IMR-90 (cell line): ENCODE measurements around the gene NAMPT. TPM values are rescaled to one million over a fixed set of nuclear protein-coding genes. Genes with fewer than 3 reads are reported as not detected.

ENCODE experiments used
- ATAC-seq: fragments of 200-7000 bp; cut with Tn5 transposase; 2 replicates; pipeline ENCODE4 v1.9.1; 2020; ENCODE audit warnings: low read depth, mild to moderate bottlenecking, moderate library complexity
- BruUV-seq: library from RNA; stranded (reverse); fragments of 400-500 nt; replicated peaks from 2 replicates; lab custom pipeline; 2021; lab: Mats Ljungman, UMichigan
- CTCF ChIA-PET: fragments of 300-600 bp; formaldehyde crosslinking; extraction: SDS; loops from one replicate; lab custom pipeline; 2021; ENCODE audit warnings: antibody characterized with exemption; lab: Yijun Ruan, JAX
- POLR2A ChIA-PET: fragments of 300-600 bp; sonication (Branson Sonifier 250); formaldehyde crosslinking; loops from one replicate; lab custom pipeline; 2022; ENCODE audit warnings: antibody characterized with exemption; ENCODE audit not compliant: unreplicated experiment; lab: Charles Lee
- DNase-seq: peaks from one replicate; pipeline ENCODE4 v3.0.0; 2013
- H2AFZ ChIP-seq: replicated peaks from 2 replicates; pipeline ENCODE3; 2013; ENCODE audit warnings: low read length, mild to moderate bottlenecking; ENCODE audit not compliant: poor library complexity
- H2AK5ac ChIP-seq: 2 replicates; pipeline ENCODE4 v1.6.1; 2013; ENCODE audit warnings: low read depth, low read length, inconsistent platforms
- H2AK9ac ChIP-seq: replicated peaks from 2 replicates; pipeline ENCODE3; 2013; ENCODE audit warnings: mild to moderate bottlenecking, low read depth, low read length, moderate library complexity; ENCODE audit not compliant: poor library complexity
- H2BK120ac ChIP-seq: 2 replicates; pipeline ENCODE4 v1.6.1; 2013; ENCODE audit warnings: low read depth, low read length, inconsistent platforms
- H2BK15ac ChIP-seq: 3 replicates; pipeline ENCODE4 v1.6.1; 2013; ENCODE audit warnings: low read depth, low read length, inconsistent platforms
- H2BK20ac ChIP-seq: 2 replicates; pipeline ENCODE4 v1.6.1; 2013; ENCODE audit warnings: low read depth, mild to moderate bottlenecking, inconsistent platforms, low read length, moderate library complexity
- H2BK5ac ChIP-seq: 2 replicates; pipeline ENCODE4 v1.6.1; 2013; ENCODE audit warnings: mild to moderate bottlenecking, low read depth, low read length, inconsistent platforms; ENCODE audit not compliant: poor library complexity, severe bottlenecking
- H3K14ac ChIP-seq: replicated peaks from 2 replicates; pipeline ENCODE4 v1.6.1; 2013; ENCODE audit warnings: low read depth, low read length, inconsistent platforms
- H3K18ac ChIP-seq: 2 replicates; pipeline ENCODE4 v1.6.1; 2013; ENCODE audit warnings: low read depth, low read length, control low read depth
- H3K23ac ChIP-seq: 2 replicates; pipeline ENCODE4 v1.6.1; 2013; ENCODE audit warnings: low read depth, low read length, inconsistent platforms
- H3K27ac ChIP-seq: 2 replicates; pipeline ENCODE4 v1.5.1; 2013; ENCODE audit warnings: mild to moderate bottlenecking, control low read depth, low read length; ENCODE audit not compliant: insufficient read depth
- H3K27me3 ChIP-seq: 2 replicates; pipeline ENCODE4 v1.6.1; 2013; ENCODE audit warnings: low read length; ENCODE audit not compliant: control insufficient read depth, insufficient read depth
- H3K36me3 ChIP-seq: 2 replicates; pipeline ENCODE4 v1.6.1; 2013; ENCODE audit warnings: low read length, mixed read lengths; ENCODE audit not compliant: control insufficient read depth, insufficient read depth
- H3K4ac ChIP-seq: 2 replicates; pipeline ENCODE4 v1.6.1; 2013; ENCODE audit warnings: low read depth, low read length, inconsistent platforms
- H3K4me1 ChIP-seq: 2 replicates; pipeline ENCODE4 v1.6.1; 2013; ENCODE audit warnings: low read length, mixed read lengths; ENCODE audit not compliant: control insufficient read depth, insufficient read depth
- H3K4me2 ChIP-seq: 2 replicates; pipeline ENCODE4 v1.6.1; 2013; ENCODE audit warnings: low read depth, mild to moderate bottlenecking, control low read depth, low read length, moderate library complexity
- H3K4me3 ChIP-seq: 2 replicates; pipeline ENCODE4 v1.5.1; 2013; ENCODE audit warnings: low read depth, mild to moderate bottlenecking, control low read depth, low read length, moderate library complexity; ENCODE audit not compliant: insufficient read depth
- H3K56ac ChIP-seq: 2 replicates; pipeline ENCODE4 v1.6.1; 2013; ENCODE audit warnings: low read length, inconsistent platforms; ENCODE audit not compliant: insufficient read depth; ENCODE audit errors: extremely low read depth
- H3K79me1 ChIP-seq, 2 experiments: 2 replicates each; pipeline ENCODE4 v1.6.1; 2013; ENCODE audit warnings: low read length in 2 of 2, inconsistent platforms in 1 of 2, low read depth in 1 of 2
- H3K9ac ChIP-seq: 2 replicates; pipeline ENCODE4 v1.6.1; 2013; ENCODE audit warnings: low read depth, low read length, control low read depth
- H3K9me1 ChIP-seq: 2 replicates; pipeline ENCODE4 v1.6.1; 2013; ENCODE audit warnings: low read length, inconsistent platforms; ENCODE audit not compliant: insufficient read depth
- H3K9me3 ChIP-seq: 2 replicates; pipeline ENCODE4 v1.6.1; 2013; ENCODE audit warnings: low read length; ENCODE audit not compliant: control insufficient read depth, insufficient read depth
- H4K20me1 ChIP-seq: 2 replicates; pipeline ENCODE4 v1.6.1; 2013; ENCODE audit warnings: low read length, inconsistent platforms; ENCODE audit not compliant: insufficient read depth
- H4K5ac ChIP-seq: 2 replicates; pipeline ENCODE4 v1.6.1; 2013; ENCODE audit warnings: mild to moderate bottlenecking, low read depth, low read length, control low read depth
- H4K8ac ChIP-seq, 2 experiments: 2 replicates each; pipeline ENCODE4 v1.6.1; 2013; ENCODE audit warnings: low read depth in 2 of 2, low read length in 2 of 2, control low read depth in 1 of 2, inconsistent platforms in 1 of 2
- H4K91ac ChIP-seq: 2 replicates; pipeline ENCODE4 v1.6.1; 2013; ENCODE audit warnings: low read depth, low read length, inconsistent platforms; ENCODE audit not compliant: insufficient read depth
- BHLHE40 ChIP-seq: fragments of 150-350 bp; IDR thresholded peaks from 2 replicates; pipeline ENCODE4 v1.6.1; 2016; ENCODE audit warnings: mild to moderate bottlenecking, low read depth, low read length
- MAZ ChIP-seq: IDR thresholded peaks from 2 replicates; pipeline ENCODE4 v1.6.1; 2012; ENCODE audit warnings: low read depth, mild to moderate bottlenecking, low read length, improper control_type of control experiment, moderate library complexity, borderline replicate concordance
- POLR2A ChIP-seq: IDR thresholded peaks from 2 replicates; pipeline ENCODE4 v1.6.1; 2012; ENCODE audit warnings: mild to moderate bottlenecking, low read depth, low read length
- RAD21 ChIP-seq: IDR thresholded peaks from 2 replicates; pipeline ENCODE4 v1.6.1; 2012; ENCODE audit warnings: low read length, improper control_type of control experiment
- RCOR1 ChIP-seq: IDR thresholded peaks from 2 replicates; pipeline ENCODE4 v1.6.1; 2012; ENCODE audit warnings: mild to moderate bottlenecking, low read length, improper control_type of control experiment; ENCODE audit not compliant: insufficient replicate concordance
- RFX5 ChIP-seq: IDR thresholded peaks from 2 replicates; pipeline ENCODE4 v1.8.0; 2012; ENCODE audit warnings: low read depth, mild to moderate bottlenecking, low read length, moderate library complexity
- SMC3 ChIP-seq: fragments of 150-350 bp; IDR thresholded peaks from 2 replicates; pipeline ENCODE4 v1.6.1; 2016; ENCODE audit warnings: low read depth, mild to moderate bottlenecking, antibody characterized with exemption, low read length, moderate library complexity
- WGBS, 2 experiments: methylation state at CpG; one replicate each; pipeline versions ENCODE4 v1.1.5 to v1.1.7; 2013; ENCODE audit warnings: missing lambda C conversion rate in 2 of 2; ENCODE audit not compliant: insufficient read length in 1 of 2; ENCODE audit errors: extremely low coverage in 2 of 2; 5-methylcytosine and 5-hydroxymethylcytosine counted together
- dilution Hi-C: fragments of 300-500 bp; cut with HindIII; formaldehyde crosslinking; loops from one replicate; pipeline ENCODE4 v1.14.3; 2018; ENCODE audit warnings: low sequenced_read_pairs; ENCODE audit not compliant: unreplicated experiment
- in situ Hi-C: fragments of 300-500 bp; cut with MboI; formaldehyde crosslinking; loops from 3 replicates; pipeline ENCODE4 v1.14.3; 2019; ENCODE audit warnings: low sequenced_read_pairs, inconsistent platforms, mixed read lengths
- intact Hi-C: fragments of 100-400 bp; cut with micrococcal nuclease; formaldehyde crosslinking; loops from 2 replicates; pipeline ENCODE4 v1.10.0; 2022
- polyA plus RNA-seq, 3 experiments: library from polyadenylated mRNA; depleted of rRNA; stranded (reverse); fragments of >200 nt; gene quantifications; 2 replicates each; pipeline ENCODE4 v1.2.3, GENCODE V29; 2012; ENCODE audit warnings: low replicate concordance in 1 of 3
- total RNA-seq: library from RNA; depleted of rRNA; stranded (reverse); fragments of >200 nt; gene quantifications from 2 replicates; pipeline ENCODE4 v1.2.3, GENCODE V29; 2012
- TF ChIP-seq, protein P1 (sequence below): fragments of 150-350 bp; IDR thresholded peaks from 2 replicates; pipeline ENCODE4 v1.6.1; 2016; ENCODE audit warnings: low read depth, mild to moderate bottlenecking, low read length, moderate library complexity, borderline replicate concordance

NAMPT gene
- total and polyA plus RNA-seq, 2 of the 4 experiments (the other 2 are of a cell fraction) = 13.3 to 31.7 TPM

DNA sequence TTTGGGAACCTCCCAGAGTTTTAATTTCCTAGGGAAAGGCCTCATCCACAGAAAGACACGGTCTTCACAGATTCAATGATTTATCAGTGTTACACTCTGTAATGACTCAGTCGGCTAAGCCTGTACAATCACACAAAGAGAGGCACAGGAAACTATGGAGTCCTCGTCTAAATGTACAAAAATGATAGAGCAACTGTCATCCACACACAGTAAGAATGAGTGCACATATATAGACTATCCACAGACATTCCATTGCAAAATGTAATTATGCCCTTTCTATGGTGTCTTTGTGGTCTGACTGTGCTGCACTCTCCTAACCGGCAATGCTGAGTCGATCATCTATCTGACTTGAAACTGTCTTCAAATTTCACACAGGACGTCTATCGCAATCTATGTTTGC, 3.5 kb upstream of the NAMPT start:
- no peak overlapping the region for H3K9ac ChIP-seq
- ATAC-seq (no peak), DNase-seq (no peak)
- no peak overlapping the region for H4K5ac ChIP-seq
- H3K79me1 ChIP-seq = peaks cover 0 to 12% of the 10 kb centered on the region in 2 experiments; a peak in 2 of 4 replicates
- BruUV-seq = no TSS peak
- no peak overlapping the region for H2BK120ac ChIP-seq
- H2BK20ac ChIP-seq = no peak overlapping the region
- no peak overlapping the region for H3K4ac ChIP-seq
- H4K20me1 ChIP-seq = peaks cover 4% of the 10 kb centered on the region; the same call in 1 of the 2 replicates
- H3K36me3 ChIP-seq = no peaks in the 10 kb centered on the region
- WGBS, 2 experiments = no CpG with 5 or more reads among the region's 7 CpGs
- H3K56ac ChIP-seq = no peak overlapping the region
- H3K27ac ChIP-seq = no peak overlapping the region
- no peak overlapping the region for H2AFZ ChIP-seq
- H3K27me3 ChIP-seq = no peaks in the 10 kb centered on the region
- peaks cover 2% of the 10 kb centered on the region; the same call in 1 of the 2 replicates for H3K4me1 ChIP-seq
- H3K23ac ChIP-seq = no peak overlapping the region
- no peak overlapping the region for H2AK5ac ChIP-seq
- H3K4me2 ChIP-seq = no peak overlapping the region
- no peak overlapping the region for H2BK5ac ChIP-seq
- no peak overlapping the region for H3K18ac ChIP-seq
- no peak overlapping the region for H3K4me3 ChIP-seq
- H2BK15ac ChIP-seq = no peak overlapping the region
- CTCF ChIA-PET = no interaction called here
- dilution Hi-C loops = no loop called here
- TF ChIP-seq MAZ (no peak), POLR2A (no peak), RCOR1 (no peak), BHLHE40 (no peak), RAD21 (no peak), RFX5 (no peak), SMC3 (no peak)
- TF ChIP-seq, protein P1, sequence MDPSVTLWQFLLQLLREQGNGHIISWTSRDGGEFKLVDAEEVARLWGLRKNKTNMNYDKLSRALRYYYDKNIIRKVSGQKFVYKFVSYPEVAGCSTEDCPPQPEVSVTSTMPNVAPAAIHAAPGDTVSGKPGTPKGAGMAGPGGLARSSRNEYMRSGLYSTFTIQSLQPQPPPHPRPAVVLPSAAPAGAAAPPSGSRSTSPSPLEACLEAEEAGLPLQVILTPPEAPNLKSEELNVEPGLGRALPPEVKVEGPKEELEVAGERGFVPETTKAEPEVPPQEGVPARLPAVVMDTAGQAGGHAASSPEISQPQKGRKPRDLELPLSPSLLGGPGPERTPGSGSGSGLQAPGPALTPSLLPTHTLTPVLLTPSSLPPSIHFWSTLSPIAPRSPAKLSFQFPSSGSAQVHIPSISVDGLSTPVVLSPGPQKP = no peak
- H2AK9ac ChIP-seq = no peak overlapping the region
- H3K9me3 ChIP-seq = no peaks in the 10 kb centered on the region
- 0 out of 2 replicates have a peak overlapping the region, but pooled peaks have one; percentile 0 for H3K14ac ChIP-seq
- intact Hi-C loops = loop anchor here (5.0 kb wide), 1 partner anchor 79 kb away; no protein-coding TSS in a partner anchor
- no peaks in the 10 kb centered on the region for H3K9me1 ChIP-seq
- in situ Hi-C loops = no loop called here
- no peak overlapping the region for H4K91ac ChIP-seq
- H4K8ac ChIP-seq = no peak overlapping the region
- POLR2A ChIA-PET = no interaction called here
